NCI-H146 (cell line): ENCODE data around the gene AUP1.
"Not testable (repeated sequence)": the region's sequence is repeated elsewhere in the genome, so short reads cannot be mapped to it uniquely, and the experiment has no call there.

Experiments used
- DNase-seq: peaks from one replicate; lab custom pipeline; 2025; lab: John Stamatoyannopoulos, UW

The AUP1 gene

GRCh38 chr2:74498500-74499266, 30.8 kb downstream of the AUP1 start:
- no peak for DNase-seq

- DNase-seq, result peak; percentile 79
Measured at GRCh38 chr2:74497777-74498499, 31.6 kb downstream of the AUP1 start.

DNA sequence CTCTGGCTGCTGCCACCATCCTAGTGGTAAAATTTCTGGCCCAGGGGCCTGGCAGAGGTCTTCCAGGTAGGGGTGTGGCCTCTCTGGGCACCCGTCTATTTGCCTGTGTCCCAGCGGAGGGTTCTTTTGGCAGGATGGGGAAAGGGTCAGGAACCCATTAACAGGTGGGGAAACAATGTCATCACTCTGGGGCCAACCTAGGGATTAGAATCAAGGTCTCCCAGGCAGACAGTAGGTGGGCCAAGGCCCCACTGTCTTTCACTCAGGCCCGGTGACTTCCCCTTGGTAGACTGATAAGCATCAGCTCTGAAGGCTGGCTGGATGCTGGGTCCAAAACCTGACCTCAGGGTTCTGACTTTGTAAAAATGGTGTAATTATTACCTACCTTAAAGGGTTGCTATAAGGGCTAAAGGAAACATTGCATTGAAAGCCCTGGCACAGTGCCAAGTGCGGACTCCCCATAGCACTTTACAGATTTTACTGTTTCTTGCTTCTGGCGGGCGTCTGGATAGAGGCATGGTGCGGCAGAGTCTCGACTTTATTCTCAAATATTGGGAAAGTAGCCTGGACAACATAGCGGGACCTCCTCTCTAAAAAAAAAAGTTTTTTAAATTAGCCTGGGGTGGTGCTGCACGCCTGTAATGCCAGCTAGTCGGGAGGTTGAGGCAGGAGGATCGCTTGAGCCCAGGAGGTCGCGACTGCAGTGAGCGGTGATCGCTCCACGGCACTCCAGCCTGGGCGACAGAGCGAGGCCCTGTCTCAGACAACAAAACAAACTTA, 32.3 kb downstream of the AUP1 start:
- DNase-seq, result no peak

- no peak for DNase-seq
Measured at GRCh38 chr2:74495440-74495839, 34.1 kb downstream of the AUP1 start.

- DNase-seq, result no peak
Measured at GRCh38 chr2:74493546-74493945, 36.0 kb downstream of the AUP1 start.

GRCh38 chr2:74491648-74492544, 37.6 kb downstream of the AUP1 start:
- no peak for DNase-seq

- DNase-seq, result no peak
Measured at GRCh38 chr2:74489906-74490305, 39.6 kb downstream of the AUP1 start.

- DNase-seq, result no peak
Measured at GRCh38 chr2:74488643-74489481, 40.6 kb downstream of the AUP1 start.

DNA sequence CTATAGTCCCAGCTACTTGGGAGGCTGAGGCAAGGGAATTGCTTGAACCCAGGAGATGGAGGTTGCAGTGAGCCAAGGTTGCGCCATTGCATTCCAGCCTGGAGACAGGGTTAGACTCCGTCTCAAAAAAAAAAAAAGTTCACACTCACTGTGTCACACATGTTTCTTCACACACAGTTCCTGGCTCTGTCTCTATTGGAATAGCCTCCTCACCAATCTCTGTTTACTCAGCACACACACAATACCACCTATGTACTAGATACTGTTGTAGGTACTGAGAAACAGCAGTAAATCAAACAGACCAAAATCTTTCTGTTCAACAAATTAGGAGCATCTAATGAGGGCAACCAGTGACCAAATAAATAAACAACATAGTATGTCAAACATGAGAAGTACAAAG, 43.4 kb downstream of the AUP1 start:
- no peak for DNase-seq

GRCh38 chr2:74483675-74484164, 45.8 kb downstream of the AUP1 start:
- not testable (repeated sequence) for DNase-seq

- peak; percentile 95 for DNase-seq
Measured at GRCh38 chr2:74482801-74483674, 46.5 kb downstream of the AUP1 start, which contains the start of the genes CCDC142 and TTC31. TSS of gene CCDC142 (minus strand) at chr2:74482998. CDS start at chr2:74482837, 161 bp downstream. TSS of gene TTC31 (plus strand) at chr2:74483081. CDS start at chr2:74483096, 15 bp downstream.

DNA sequence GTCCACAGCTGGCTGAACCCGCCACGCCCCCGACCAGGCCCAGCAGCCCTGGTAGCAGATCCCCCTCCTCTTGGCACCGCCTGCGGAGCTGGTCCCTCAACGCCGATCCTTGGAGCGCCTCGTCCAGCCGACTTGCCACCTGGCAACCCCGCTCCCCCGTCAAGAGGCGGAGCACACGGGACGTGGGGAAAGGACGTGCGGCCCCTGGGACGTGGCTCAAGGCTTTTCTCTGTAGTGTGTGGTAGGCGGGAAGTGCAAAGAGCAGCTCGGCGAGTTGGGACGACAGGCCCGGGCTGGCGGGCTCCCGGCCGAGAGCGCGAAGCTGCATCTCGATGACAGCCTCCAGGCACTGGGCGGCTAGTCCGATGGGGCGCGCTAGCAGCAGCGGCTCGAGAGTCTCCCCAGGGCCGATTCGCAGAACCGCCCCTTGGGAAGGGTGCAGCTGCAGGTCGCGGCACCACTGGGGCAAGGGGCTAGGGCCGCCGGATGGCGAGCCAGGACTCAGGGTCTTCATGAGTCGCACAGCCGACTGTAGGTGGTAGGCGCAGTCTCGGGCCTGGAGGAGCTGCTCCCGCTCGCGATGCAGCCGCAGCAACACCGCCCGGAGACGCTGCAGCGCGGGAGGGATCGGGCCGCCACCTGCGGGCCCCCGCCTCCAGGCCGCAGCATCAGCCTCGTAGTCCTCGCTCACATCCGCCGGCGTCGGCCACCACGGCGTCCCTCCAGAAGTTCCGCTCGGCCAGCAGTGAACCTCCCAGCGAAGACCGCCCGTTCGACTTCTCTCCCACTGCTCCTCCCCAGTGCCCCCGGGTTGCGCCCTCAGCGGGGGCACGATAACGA, 47.3 kb downstream of the AUP1 start:
- peak; percentile 79 for DNase-seq

- DNase-seq, result no peak
Measured at GRCh38 chr2:74481431-74481830, 48.1 kb downstream of the AUP1 start.
